ENCODE results near the gene ZFYVE28. TPM values are rescaled to one million over a fixed set of nuclear protein-coding genes. Genes with fewer than 3 reads are reported as not detected.

Gene ZFYVE28
- total and polyA plus RNA-seq, 3 experiments from 2014 or later: 12.9 to 14.8 (median 13.2) TPM

DNA sequence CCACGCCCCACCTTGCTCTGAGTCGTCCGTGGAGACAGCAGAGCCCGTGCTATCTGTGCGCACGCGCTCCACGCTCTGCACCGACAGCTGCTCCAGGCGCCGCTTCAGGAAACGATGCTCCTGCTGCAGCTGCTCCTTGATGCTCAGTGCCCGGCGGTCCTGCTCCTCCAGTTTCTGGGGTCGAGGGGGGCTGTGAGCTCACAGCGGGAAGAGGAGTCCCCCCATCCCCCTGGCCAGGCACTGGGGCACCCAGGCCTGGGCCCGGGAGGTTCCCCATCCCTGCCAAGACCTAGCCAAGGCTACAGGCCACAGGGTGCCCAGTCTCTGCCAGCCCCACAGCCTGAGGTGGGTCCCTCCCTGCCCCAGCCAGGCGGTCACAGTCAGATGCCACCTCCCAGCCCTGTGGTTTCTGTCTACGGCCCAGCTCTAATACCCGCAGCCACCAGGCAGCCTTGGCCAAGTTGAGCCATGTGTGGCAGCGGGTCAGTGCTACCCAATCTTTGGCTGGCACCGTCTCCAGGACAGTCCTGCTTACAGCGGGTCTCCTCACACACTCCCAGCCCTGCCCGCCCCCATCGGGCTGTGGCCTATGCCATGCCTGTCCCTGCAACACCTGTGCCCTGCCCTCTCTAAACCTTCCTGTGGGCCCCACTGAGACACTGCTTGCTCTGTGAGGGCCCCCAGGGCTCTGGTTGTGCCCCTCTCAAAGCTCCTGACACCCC lies 167.2 kb downstream of the ZFYVE28 start:
- Histone ChIP-seq H3K36me3 (ENCODE audit: insufficient read depth, low read length) (peaks cover 3% of the 10 kb centered on the region), H3K9me3 (ENCODE audit: low read length) (no peaks in the 10 kb centered on the region), H3K4me1 (ENCODE audit: insufficient read depth, low read length) (no peaks in the 10 kb centered on the region), H3K4me3 (ENCODE audit: low read length) (no peak overlapping the region), H3K27ac (ENCODE audit: low read depth, low read length) (no peak overlapping the region), H3K27me3 (ENCODE audit: insufficient read depth, low read length, poor library complexity, severe bottlenecking) (no peaks in the 10 kb centered on the region)
- POLR2A ChIA-PET: no interaction called here
- Mint-ChIP-seq H3K27me3 (peaks cover 0 to 2% of the 10 kb centered on the region in 2 donors), H3K9me3 (no peaks in the 10 kb centered on the region), H3K4me1 (peaks cover 3 to 12% (median 11%) of the 10 kb centered on the region in 3 donors), H3K4me3 (no peak overlapping the region), H3K36me3 (peaks cover 0 to 58% (median 3%) of the 10 kb centered on the region in 3 donors), H3K27ac (peak overlapping the region in 2 of 8 donors; percentile 50 to 69)
- peak in 2 of 5 donors; percentile 1 to 45 for DNase-seq
- CTCF ChIA-PET: interaction anchor here (0.9 kb wide), 1 partner anchor 31 kb away, joined by 3 read pairs; no protein-coding TSS in a partner anchor

DNA sequence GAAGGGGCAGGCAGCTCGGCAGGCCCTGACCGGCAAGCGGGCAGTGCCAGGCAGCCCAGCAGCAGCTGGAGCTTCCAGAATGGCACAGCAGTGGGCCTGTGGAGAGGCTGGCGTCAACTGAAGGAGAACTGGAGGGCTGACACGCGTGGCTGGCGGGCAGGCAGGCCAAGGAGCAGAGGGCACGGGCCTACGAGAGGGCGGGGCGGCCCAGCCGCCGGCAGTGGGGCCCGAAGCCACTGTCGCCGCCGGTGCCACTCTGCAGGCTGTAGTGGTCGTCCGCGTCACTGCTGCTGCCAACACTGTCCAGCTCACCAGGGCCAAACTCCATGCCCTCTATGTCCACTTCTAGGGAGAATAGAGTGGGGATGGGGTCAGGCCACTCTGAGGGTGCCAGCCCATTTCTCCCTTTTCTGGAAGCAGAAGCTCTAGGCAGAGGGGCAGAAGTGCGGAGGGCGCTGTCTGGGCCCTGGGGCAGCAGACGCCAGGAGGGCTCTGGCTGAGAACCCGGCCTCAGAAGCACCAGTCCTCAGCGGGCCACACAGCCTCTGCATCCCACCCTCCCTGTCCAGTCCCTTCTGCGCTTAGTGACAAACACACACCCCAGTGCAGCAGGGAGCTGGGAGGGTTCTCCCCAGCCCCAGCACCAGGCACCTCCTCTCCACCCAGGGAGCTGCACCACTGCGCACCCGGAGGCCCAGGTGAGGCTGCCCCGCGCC lies 167.9 kb downstream of the ZFYVE28 start:
- no peak overlapping the region for H3K4me3 Mint-ChIP-seq
- no peaks in the 10 kb centered on the region for H3K27me3 ChIP-seq (ENCODE audit: insufficient read depth, low read length, poor library complexity, severe bottlenecking)
- H3K27me3 Mint-ChIP-seq: peaks cover 0 to 2% of the 10 kb centered on the region in 2 donors
- no peaks in the 10 kb centered on the region for H3K4me1 ChIP-seq (ENCODE audit: insufficient read depth, low read length)
- H3K9me3 Mint-ChIP-seq: no peaks in the 10 kb centered on the region
- peaks cover 3% of the 10 kb centered on the region for H3K36me3 ChIP-seq (ENCODE audit: insufficient read depth, low read length)
- peaks cover 0 to 58% (median 3%) of the 10 kb centered on the region in 3 donors for H3K36me3 Mint-ChIP-seq
- ChIA-PET CTCF (interaction anchor here (0.9 kb wide), 1 partner anchor 30 kb away, joined by 3 read pairs; no protein-coding TSS in a partner anchor), POLR2A (no interaction called here)
- no peak overlapping the region for H3K27ac ChIP-seq (ENCODE audit: low read depth, low read length)
- H3K4me3 ChIP-seq (ENCODE audit: low read length): no peak overlapping the region
- no peak for DNase-seq
- peaks cover 3 to 14% (median 13%) of the 10 kb centered on the region in 3 donors for H3K4me1 Mint-ChIP-seq
- H3K9me3 ChIP-seq (ENCODE audit: low read length): no peaks in the 10 kb centered on the region
- H3K27ac Mint-ChIP-seq: peak overlapping the region in 2 of 8 donors; percentile 57 to 66

DNA sequence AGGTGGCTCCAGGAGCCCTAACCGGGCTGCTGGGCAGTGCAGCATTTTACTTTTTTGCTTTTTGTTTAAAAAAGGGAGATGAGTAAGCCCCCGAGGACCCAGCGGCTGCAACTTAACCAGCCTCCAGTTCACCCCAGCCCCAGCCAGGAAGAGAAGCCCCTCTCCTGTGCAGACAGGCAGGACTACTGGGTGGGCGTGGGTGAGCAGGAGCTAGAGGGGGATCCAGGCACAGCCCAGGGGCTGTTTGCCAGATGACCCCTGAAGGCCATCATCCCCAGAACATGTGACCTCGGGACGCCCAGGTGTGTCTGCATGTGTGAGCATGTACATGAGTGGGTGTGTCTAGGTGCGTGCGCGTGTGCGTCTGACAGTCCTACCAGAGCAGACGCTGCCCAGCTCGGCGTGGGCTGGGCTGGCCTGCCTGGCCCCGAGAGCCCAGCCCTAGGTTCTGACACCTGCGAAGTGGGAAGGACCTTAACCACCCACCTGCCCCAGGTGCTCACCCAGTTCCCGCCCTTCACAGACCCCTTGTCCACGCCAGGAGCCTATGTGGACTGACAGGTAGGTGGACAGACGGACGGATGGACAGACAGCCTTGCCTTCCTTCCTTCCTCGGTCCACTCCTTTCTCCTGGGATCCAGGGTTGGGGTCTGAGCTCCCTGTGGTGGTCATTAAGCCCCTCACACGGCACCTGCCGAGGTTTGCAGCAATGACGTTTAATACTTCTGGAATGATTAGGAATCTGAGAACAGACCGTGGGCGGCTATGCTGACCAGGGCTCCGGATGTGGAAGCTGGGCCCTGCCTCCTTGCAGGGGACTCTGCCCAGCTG lies 168.7 kb downstream of the ZFYVE28 start:
- Histone ChIP-seq H3K27me3 (ENCODE audit: insufficient read depth, low read length, poor library complexity, severe bottlenecking) (no peaks in the 10 kb centered on the region), H3K4me3 (ENCODE audit: low read length) (no peak overlapping the region), H3K4me1 (ENCODE audit: insufficient read depth, low read length) (no peaks in the 10 kb centered on the region), H3K9me3 (ENCODE audit: low read length) (no peaks in the 10 kb centered on the region), H3K36me3 (ENCODE audit: insufficient read depth, low read length) (peaks cover 3% of the 10 kb centered on the region), H3K27ac (ENCODE audit: low read depth, low read length) (no peak overlapping the region)
- CTCF ChIA-PET: interaction anchor here (0.9 kb wide), 1 partner anchor 30 kb away, joined by 3 read pairs; no protein-coding TSS in a partner anchor
- peaks cover 0 to 52% (median 3%) of the 10 kb centered on the region in 3 donors for H3K36me3 Mint-ChIP-seq
- H3K4me3 Mint-ChIP-seq: no peak overlapping the region
- H3K27me3 Mint-ChIP-seq: peaks cover 0 to 2% of the 10 kb centered on the region in 2 donors
- peak in 1 of 5 donors; percentile 43 for DNase-seq
- peak overlapping the region in 4 of 8 donors; percentile 17 to 66 (median 47) for H3K27ac Mint-ChIP-seq
- H3K4me1 Mint-ChIP-seq: peaks cover 9 to 18% (median 17%) of the 10 kb centered on the region in 3 donors
- POLR2A ChIA-PET: interaction anchor here (0.6 kb wide), 1 partner anchor 1100 kb away, joined by 4 read pairs; no protein-coding TSS in a partner anchor
- H3K9me3 Mint-ChIP-seq: no peaks in the 10 kb centered on the region

DNA sequence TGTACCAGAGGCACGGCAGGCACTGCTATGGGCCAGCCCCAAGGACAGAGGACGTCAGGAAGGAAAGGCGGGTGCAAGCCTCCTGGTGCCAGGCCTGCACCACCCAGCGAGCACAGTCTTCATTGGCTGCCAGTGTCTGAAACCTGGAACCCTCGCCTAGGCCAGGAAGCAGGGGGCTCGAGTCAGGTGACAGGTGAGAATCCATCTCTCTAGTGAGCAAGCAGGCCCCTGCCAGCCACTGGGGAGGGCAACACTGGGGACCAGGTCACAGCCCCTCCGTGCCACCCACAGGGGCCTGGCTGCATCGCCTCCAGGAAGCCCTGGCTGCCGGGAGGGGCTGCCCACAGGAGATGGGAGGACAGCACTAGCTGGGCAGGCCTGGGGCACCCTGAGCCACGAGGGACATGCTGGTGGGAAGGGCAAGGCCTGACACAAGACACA lies 169.6 kb downstream of the ZFYVE28 start:
- Mint-ChIP-seq H3K27ac (peak overlapping the region in 2 of 8 donors; percentile 27 to 37), H3K27me3 (peaks cover 0 to 2% of the 10 kb centered on the region in 2 donors), H3K4me3 (no peak overlapping the region), H3K4me1 (peaks cover 8 to 14% (median 12%) of the 10 kb centered on the region in 3 donors), H3K9me3 (no peaks in the 10 kb centered on the region), H3K36me3 (peaks cover 0 to 43% (median 3%) of the 10 kb centered on the region in 3 donors)
- no peak overlapping the region for H3K4me3 ChIP-seq (ENCODE audit: low read length)
- no peaks in the 10 kb centered on the region for H3K27me3 ChIP-seq (ENCODE audit: insufficient read depth, low read length, poor library complexity, severe bottlenecking)
- ChIA-PET CTCF (no interaction called here), POLR2A (no interaction called here)
- H3K4me1 ChIP-seq (ENCODE audit: insufficient read depth, low read length): no peaks in the 10 kb centered on the region
- no peak overlapping the region for H3K27ac ChIP-seq (ENCODE audit: low read depth, low read length)
- no peaks in the 10 kb centered on the region for H3K9me3 ChIP-seq (ENCODE audit: low read length)
- no peaks in the 10 kb centered on the region for H3K36me3 ChIP-seq (ENCODE audit: insufficient read depth, low read length)
- no peak for DNase-seq

DNA sequence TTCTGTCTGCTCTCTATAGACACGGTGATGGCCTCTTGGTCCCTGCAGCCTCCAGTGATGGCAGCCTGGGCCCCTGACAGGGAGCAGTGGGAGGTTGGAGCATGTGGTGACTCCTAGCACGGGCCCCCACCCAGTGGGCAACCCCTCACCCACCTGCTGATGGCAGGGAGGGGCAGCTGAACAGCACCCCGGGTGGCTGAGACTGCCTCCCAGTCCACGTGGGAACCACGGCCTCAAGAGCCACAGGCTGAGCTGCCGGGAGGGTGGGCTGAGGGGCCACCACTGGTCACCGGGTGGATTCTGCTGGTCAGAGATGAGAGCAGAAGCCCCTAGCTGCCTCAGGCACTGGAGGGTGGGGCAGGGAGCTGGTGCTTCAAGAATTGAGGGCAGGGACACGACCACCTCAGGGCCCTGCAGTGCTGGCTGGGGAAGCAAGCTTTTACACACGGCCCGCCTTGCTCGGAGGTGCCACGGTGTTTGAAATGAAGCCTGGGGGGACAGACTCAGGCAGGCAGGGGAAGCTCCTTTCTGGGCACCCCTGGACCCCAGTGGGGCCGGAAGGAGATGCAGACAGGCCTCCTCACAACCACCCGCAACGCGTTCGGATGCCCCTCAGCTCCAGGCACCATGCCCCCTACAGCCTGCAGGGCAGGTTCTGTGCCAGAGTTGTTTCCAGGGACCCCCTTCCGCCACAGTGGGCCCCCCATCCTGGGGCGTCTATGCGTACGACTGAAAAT lies 170.2 kb downstream of the ZFYVE28 start:
- Histone ChIP-seq H3K36me3 (ENCODE audit: insufficient read depth, low read length) (no peaks in the 10 kb centered on the region), H3K9me3 (ENCODE audit: low read length) (no peaks in the 10 kb centered on the region), H3K27ac (ENCODE audit: low read depth, low read length) (no peak overlapping the region), H3K4me3 (ENCODE audit: low read length) (no peak overlapping the region), H3K4me1 (ENCODE audit: insufficient read depth, low read length) (no peaks in the 10 kb centered on the region), H3K27me3 (ENCODE audit: insufficient read depth, low read length, poor library complexity, severe bottlenecking) (no peaks in the 10 kb centered on the region)
- H3K4me1 Mint-ChIP-seq: peaks cover 15 to 20% (median 18%) of the 10 kb centered on the region in 3 donors
- CTCF ChIA-PET: no interaction called here
- POLR2A ChIA-PET: no interaction called here
- DNase-seq: no peak
- H3K27ac Mint-ChIP-seq: peak overlapping the region in 4 of 8 donors; percentile 17 to 71 (median 50)
- H3K9me3 Mint-ChIP-seq: no peaks in the 10 kb centered on the region
- no peak overlapping the region for H3K4me3 Mint-ChIP-seq
- H3K36me3 Mint-ChIP-seq: peaks cover 0 to 39% (median 3%) of the 10 kb centered on the region in 3 donors
- peaks cover 0 to 2% of the 10 kb centered on the region in 2 donors for H3K27me3 Mint-ChIP-seq

DNA sequence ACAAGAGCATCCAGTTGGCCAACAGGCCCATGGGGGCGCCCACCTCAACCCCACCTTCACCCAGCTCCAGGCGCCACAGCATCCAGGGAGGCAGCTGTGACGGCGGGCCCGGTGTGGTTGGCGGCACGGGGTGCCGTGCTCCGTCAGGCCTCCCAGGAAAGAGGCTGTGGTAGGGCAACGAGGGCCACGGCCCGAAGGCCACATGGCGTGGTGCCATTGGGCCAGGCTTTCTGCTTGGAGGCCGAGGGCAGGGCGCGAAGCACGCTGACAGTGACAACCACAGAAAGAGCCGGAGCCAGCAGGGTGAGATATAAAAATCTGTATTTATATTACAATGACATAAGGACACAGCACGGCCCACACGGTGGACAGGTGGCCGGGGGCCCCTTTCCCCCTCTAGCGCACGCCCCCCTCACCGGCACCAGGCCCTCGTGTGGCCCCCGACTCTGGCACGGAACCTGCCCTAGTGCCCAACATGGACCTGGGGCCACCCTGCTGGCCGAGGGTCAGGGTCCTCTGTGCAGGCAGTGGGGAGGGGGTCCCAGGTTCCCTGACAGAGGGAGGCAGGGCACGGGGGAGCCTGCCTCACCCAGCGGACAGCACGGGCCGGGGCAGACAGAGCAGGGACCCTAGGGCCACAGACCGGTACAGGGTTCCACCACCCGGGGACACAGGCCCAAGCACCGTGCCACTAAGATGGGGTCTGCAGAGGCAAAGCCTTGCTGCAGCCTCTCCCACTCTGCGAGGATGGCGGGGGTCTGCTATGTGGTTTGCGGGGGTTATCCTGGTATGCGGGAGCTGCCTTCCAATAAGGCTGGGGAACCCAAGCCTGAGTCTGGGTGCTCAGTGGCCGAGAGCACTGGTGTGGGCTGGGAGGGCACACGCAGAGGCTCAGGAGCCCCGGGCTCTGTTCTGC lies 171.1 kb downstream of the ZFYVE28 start:
- H3K9me3 ChIP-seq (ENCODE audit: low read length): no peaks in the 10 kb centered on the region
- ChIA-PET CTCF (no interaction called here), POLR2A (no interaction called here)
- Mint-ChIP-seq H3K9me3 (no peaks in the 10 kb centered on the region), H3K27me3 (peaks cover 0 to 2% of the 10 kb centered on the region in 2 donors), H3K4me1 (peaks cover 16 to 23% (median 22%) of the 10 kb centered on the region in 3 donors), H3K36me3 (peaks cover 0 to 34% (median 0%) of the 10 kb centered on the region in 3 donors), H3K27ac (peak overlapping the region in 5 of 8 donors; percentile 17 to 71 (median 60)), H3K4me3 (no peak overlapping the region)
- no peaks in the 10 kb centered on the region for H3K27me3 ChIP-seq (ENCODE audit: insufficient read depth, low read length, poor library complexity, severe bottlenecking)
- no peak overlapping the region for H3K4me3 ChIP-seq (ENCODE audit: low read length)
- H3K27ac ChIP-seq (ENCODE audit: low read depth, low read length): no peak overlapping the region
- no peak for DNase-seq
- no peaks in the 10 kb centered on the region for H3K36me3 ChIP-seq (ENCODE audit: insufficient read depth, low read length)
- no peaks in the 10 kb centered on the region for H3K4me1 ChIP-seq (ENCODE audit: insufficient read depth, low read length)
